HFFc6 (cell line): Measurements from ENCODE around the gene GALNT18. TPM values are rescaled to one million over a fixed set of nuclear protein-coding genes. Genes with fewer than 3 reads are reported as not detected.
A peak's percentile ranks its signal among the peaks of the same experiment; 100 is the strongest.

Experiments
- DNase-seq: peaks from one replicate; pipeline ENCODE4 v3.0.0-alpha.2; 2018
- H3K27ac Mint-ChIP-seq: 2 replicates; pipeline ENCODE4 v1.8.0; 2020; ENCODE audit warnings: mild to moderate bottlenecking, mixed read lengths
- H3K27me3 Mint-ChIP-seq: 2 replicates; pipeline ENCODE4 v1.8.0; 2021; ENCODE audit warnings: mild to moderate bottlenecking, moderate library complexity, mixed read lengths; ENCODE audit not compliant: insufficient read depth
- H3K36me3 Mint-ChIP-seq: 2 replicates; pipeline ENCODE4 v1.8.0; 2021; ENCODE audit warnings: low read depth, mixed read lengths
- H3K4me1 Mint-ChIP-seq: 2 replicates; pipeline ENCODE4 v1.8.0; 2020; ENCODE audit warnings: low read depth, mixed read lengths
- H3K4me3 Mint-ChIP-seq: 2 replicates; pipeline ENCODE4 v1.8.0; 2020; ENCODE audit warnings: mild to moderate bottlenecking, moderate library complexity, mixed read lengths
- H3K9me3 Mint-ChIP-seq: 2 replicates; pipeline ENCODE4 v1.8.0; 2020; ENCODE audit warnings: mild to moderate bottlenecking, mixed read lengths
- CTCF ChIP-seq: fragments of 200-600 bp; sonication (generic); IDR thresholded peaks from 2 replicates; pipeline ENCODE4 v1.5.0; 2021; ENCODE audit warnings: antibody characterized with exemption, mild to moderate bottlenecking
- total RNA-seq, 6 experiments: library from RNA; stranded (reverse); fragmentation: NEBNext Ultra II Directional; extraction: Animal tissue kit (Norgen Biotek cat#: 25700); gene quantifications; 2 replicates in 1 of 6; 3 replicates in 5 of 6; pipeline ENCODE4 v1.2.3, GENCODE V29; 2021

The GALNT18 gene
- total RNA-seq, 6 experiments from 2014 or later, result 2.7 to 13.7 (median 12.4) TPM

GRCh38 chr11:11244470-11245080 is 377.2 kb downstream of the GALNT18 start:
- peaks cover 14% of the 10 kb centered on the region for H3K9me3 Mint-ChIP-seq

GRCh38 chr11:11243590-11244469 is 378.0 kb downstream of the GALNT18 start:
- peaks cover 9% of the 10 kb centered on the region for H3K36me3 Mint-ChIP-seq
- no peak overlapping the region for H3K4me3 Mint-ChIP-seq
- TF ChIP-seq CTCF, result no peak
- H3K9me3 Mint-ChIP-seq, result peaks cover 14% of the 10 kb centered on the region
- peaks cover 4% of the 10 kb centered on the region; the same call in 1 of the 2 replicates for H3K4me1 Mint-ChIP-seq
- peaks cover 9% of the 10 kb centered on the region for H3K27me3 Mint-ChIP-seq
- no peak overlapping the region for H3K27ac Mint-ChIP-seq
- peak; percentile 33 for DNase-seq

More at GRCh38 chr11:11244470-11245080, 377.2 kb downstream of the GALNT18 start:
- peaks cover 9% of the 10 kb centered on the region for H3K27me3 Mint-ChIP-seq
- DNase-seq, result no peak
- H3K36me3 Mint-ChIP-seq, result peaks cover 9% of the 10 kb centered on the region
- H3K4me3 Mint-ChIP-seq, result no peak overlapping the region
- no peak for TF ChIP-seq CTCF
- peaks cover 4% of the 10 kb centered on the region; the same call in 1 of the 2 replicates for H3K4me1 Mint-ChIP-seq
- no peak overlapping the region for H3K27ac Mint-ChIP-seq

- no peak overlapping the region for H3K27ac Mint-ChIP-seq
- no peak for TF ChIP-seq CTCF
- H3K4me3 Mint-ChIP-seq, result no peak overlapping the region
- peaks cover 9% of the 10 kb centered on the region for H3K27me3 Mint-ChIP-seq
- DNase-seq, result no peak
- peaks cover 9% of the 10 kb centered on the region for H3K36me3 Mint-ChIP-seq
- H3K9me3 Mint-ChIP-seq, result peaks cover 14% of the 10 kb centered on the region
- peaks cover 4% of the 10 kb centered on the region; the same call in 1 of the 2 replicates for H3K4me1 Mint-ChIP-seq
Observed at GRCh38 chr11:11243209-11243589, 378.6 kb downstream of the GALNT18 start.

- TF ChIP-seq CTCF, result no peak
- Mint-ChIP-seq H3K27me3 (peaks cover 18% of the 10 kb centered on the region), H3K4me1 (peaks cover 4% of the 10 kb centered on the region; the same call in 1 of the 2 replicates), H3K27ac (no peak overlapping the region), H3K4me3 (no peak overlapping the region), H3K36me3 (no peaks in the 10 kb centered on the region), H3K9me3 (peaks cover 1% of the 10 kb centered on the region)
- DNase-seq, result no peak
Observed at GRCh38 chr11:11241284-11241683, 380.5 kb downstream of the GALNT18 start.

- Mint-ChIP-seq H3K4me1 (peaks cover 4% of the 10 kb centered on the region; the same call in 1 of the 2 replicates), H3K9me3 (no peaks in the 10 kb centered on the region), H3K4me3 (no peak overlapping the region), H3K36me3 (no peaks in the 10 kb centered on the region), H3K27ac (no peak overlapping the region), H3K27me3 (peaks cover 14% of the 10 kb centered on the region)
- no peak for DNase-seq
- no peak for TF ChIP-seq CTCF
Observed at GRCh38 chr11:11239959-11240358, 381.8 kb downstream of the GALNT18 start.
